ENCODE data around the gene MPL. TPM values are rescaled to one million over a fixed set of nuclear protein-coding genes. Genes with fewer than 3 reads are reported as not detected.
"Not testable (repeated sequence)": the region's sequence is repeated elsewhere in the genome, so short reads cannot be mapped to it uniquely, and the experiment has no call there.

The MPL gene

DNA sequence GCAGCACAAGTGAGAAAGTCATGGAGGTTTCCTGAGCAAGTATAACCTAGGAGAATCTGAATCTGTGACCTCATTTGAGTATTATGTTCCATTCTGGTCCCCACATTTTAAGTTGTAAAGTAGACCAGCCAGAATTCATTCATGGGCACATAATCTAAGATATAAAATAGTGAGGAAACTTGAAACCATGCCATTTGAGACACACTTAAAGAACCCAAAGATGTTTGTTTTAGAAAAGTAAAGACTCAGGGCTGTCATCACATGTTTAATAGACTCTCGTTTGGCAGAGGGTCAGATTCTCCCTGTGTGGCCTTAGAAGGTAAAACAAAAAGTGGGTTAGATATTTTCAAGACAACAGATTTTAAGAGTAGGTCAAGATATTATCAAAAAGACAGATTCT, 58.4 kb downstream of the MPL start:
- TF ChIP-seq GABPA (IDR thresholded peaks at IDR 0.05; ENCODE audit: low read depth) = no peak
- no peak for DNase-seq (ENCODE audit: low read depth in 1 of 2, low spot score in 1 of 2)
- no peak overlapping the region for H3K27ac ChIP-seq (replicated peaks)
- no peak overlapping the region for H3K4me3 ChIP-seq (replicated peaks; ENCODE audit: insufficient read depth, low read length)
- H3K27me3 ChIP-seq (ENCODE audit: insufficient read depth, poor library complexity, severe bottlenecking) = no peaks in the 10 kb centered on the region

DNA sequence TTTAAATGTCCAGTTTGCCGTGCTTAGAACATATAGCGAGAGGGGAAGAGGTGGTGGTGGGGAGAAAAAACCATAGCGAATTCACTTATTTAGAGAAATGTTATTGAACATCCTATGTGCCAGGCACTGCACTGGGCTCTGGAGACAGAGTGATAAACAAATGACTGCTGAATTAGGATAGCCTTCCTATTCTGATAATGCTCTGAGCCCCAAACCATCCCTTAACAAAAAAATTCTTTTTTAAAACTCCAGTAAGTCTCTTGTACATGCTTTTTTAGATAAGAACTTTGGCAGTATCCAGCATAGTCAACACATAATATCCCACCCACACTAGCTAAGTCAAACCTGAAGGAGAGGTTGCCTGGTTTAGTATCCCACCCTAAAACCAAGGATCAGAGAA, 60.6 kb downstream of the MPL start:
- H3K4me3 ChIP-seq (replicated peaks; ENCODE audit: insufficient read depth, low read length) = no peak overlapping the region
- no peaks in the 10 kb centered on the region for H3K27me3 ChIP-seq (ENCODE audit: insufficient read depth, poor library complexity, severe bottlenecking)
- TF ChIP-seq, protein P1, sequence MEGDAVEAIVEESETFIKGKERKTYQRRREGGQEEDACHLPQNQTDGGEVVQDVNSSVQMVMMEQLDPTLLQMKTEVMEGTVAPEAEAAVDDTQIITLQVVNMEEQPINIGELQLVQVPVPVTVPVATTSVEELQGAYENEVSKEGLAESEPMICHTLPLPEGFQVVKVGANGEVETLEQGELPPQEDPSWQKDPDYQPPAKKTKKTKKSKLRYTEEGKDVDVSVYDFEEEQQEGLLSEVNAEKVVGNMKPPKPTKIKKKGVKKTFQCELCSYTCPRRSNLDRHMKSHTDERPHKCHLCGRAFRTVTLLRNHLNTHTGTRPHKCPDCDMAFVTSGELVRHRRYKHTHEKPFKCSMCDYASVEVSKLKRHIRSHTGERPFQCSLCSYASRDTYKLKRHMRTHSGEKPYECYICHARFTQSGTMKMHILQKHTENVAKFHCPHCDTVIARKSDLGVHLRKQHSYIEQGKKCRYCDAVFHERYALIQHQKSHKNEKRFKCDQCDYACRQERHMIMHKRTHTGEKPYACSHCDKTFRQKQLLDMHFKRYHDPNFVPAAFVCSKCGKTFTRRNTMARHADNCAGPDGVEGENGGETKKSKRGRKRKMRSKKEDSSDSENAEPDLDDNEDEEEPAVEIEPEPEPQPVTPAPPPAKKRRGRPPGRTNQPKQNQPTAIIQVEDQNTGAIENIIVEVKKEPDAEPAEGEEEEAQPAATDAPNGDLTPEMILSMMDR (IDR thresholded peaks at IDR 0.05; ENCODE audit: insufficient read depth, low read length) = no peak
- TF ChIP-seq GABPA (IDR thresholded peaks at IDR 0.05; ENCODE audit: low read depth) (no peak), SPI1 (IDR thresholded peaks at IDR 0.05; ENCODE audit: borderline replicate concordance, low read depth) (no peak), POLR2AphosphoS5 (IDR thresholded peaks at IDR 0.05; ENCODE audit: low read depth) (no peak)
- TF ChIP-seq, protein P2, sequence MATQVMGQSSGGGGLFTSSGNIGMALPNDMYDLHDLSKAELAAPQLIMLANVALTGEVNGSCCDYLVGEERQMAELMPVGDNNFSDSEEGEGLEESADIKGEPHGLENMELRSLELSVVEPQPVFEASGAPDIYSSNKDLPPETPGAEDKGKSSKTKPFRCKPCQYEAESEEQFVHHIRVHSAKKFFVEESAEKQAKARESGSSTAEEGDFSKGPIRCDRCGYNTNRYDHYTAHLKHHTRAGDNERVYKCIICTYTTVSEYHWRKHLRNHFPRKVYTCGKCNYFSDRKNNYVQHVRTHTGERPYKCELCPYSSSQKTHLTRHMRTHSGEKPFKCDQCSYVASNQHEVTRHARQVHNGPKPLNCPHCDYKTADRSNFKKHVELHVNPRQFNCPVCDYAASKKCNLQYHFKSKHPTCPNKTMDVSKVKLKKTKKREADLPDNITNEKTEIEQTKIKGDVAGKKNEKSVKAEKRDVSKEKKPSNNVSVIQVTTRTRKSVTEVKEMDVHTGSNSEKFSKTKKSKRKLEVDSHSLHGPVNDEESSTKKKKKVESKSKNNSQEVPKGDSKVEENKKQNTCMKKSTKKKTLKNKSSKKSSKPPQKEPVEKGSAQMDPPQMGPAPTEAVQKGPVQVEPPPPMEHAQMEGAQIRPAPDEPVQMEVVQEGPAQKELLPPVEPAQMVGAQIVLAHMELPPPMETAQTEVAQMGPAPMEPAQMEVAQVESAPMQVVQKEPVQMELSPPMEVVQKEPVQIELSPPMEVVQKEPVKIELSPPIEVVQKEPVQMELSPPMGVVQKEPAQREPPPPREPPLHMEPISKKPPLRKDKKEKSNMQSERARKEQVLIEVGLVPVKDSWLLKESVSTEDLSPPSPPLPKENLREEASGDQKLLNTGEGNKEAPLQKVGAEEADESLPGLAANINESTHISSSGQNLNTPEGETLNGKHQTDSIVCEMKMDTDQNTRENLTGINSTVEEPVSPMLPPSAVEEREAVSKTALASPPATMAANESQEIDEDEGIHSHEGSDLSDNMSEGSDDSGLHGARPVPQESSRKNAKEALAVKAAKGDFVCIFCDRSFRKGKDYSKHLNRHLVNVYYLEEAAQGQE (IDR thresholded peaks at IDR 0.05; ENCODE audit: insufficient replicate concordance, low read depth) = no peak
- no peak overlapping the region for H3K27ac ChIP-seq (replicated peaks)
- DNase-seq (ENCODE audit: low read depth in 1 of 2, low spot score in 1 of 2) = no peak

DNA sequence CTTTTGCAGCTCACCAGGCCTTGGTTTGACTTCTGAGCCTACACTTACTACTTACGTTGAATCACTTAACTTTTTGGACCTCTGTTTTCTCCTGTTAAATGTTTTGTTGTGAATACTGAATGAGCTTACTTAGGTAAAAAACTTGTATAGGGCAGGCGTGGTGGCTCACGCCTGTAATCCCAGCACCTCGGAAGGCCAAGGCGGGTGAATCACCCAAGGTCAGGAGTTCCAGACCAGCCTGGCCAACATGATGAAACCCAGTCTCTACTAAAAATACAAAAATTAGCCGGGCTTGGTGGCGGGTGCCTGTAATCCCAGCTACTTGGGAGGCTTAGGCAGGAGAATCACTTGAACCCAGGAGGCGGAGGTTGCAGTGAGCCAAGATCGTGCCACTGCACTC, 62.8 kb downstream of the MPL start:
- H3K27me3 ChIP-seq (ENCODE audit: insufficient read depth, poor library complexity, severe bottlenecking); H3K27ac ChIP-seq (replicated peaks); H3K4me3 ChIP-seq (replicated peaks; ENCODE audit: insufficient read depth, low read length); DNase-seq (ENCODE audit: low read depth in 1 of 2, low spot score in 1 of 2): not testable (repeated sequence)

DNA sequence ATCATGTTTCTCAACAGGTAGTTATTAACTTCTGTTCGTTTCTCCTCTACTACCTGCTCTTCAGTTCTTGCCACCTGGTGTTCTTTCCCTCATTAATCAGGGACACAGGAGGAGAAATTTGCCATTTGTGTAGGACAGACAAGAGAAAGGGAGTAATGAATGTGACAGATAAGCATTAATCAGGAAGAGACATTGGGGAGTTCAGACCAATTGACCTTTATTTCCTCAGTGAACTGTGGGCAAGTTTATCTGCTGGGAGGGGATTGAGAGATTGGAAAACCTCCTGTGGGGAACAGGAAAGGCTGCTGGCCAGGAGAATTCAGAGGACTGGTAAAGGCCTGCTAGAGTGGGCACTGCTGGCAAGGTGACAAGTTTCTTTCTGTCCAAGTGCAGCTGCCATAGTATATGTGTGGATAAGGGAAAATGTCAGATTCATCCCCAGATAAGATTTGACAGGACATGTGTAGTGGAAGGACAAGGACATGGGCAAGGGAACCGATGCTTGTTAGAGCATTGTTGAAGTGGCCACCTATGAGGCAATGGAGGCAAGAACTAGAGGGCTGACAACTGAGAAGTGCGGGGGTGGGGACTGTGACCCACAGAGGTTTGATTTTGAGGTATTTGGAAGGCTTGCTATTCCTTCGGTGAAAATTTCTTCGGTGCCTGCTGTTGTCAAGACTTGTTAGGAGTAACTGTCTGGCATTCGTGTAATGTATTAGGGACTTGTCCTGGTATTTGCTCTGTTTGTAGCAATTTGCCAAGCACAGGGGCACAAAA, 64.7 kb downstream of the MPL start:
- H3K4me3 ChIP-seq (replicated peaks; ENCODE audit: insufficient read depth, low read length) = no peak overlapping the region
- TF ChIP-seq, protein P1 (IDR thresholded peaks at IDR 0.05; ENCODE audit: insufficient read depth, low read length) = no peak
- TF ChIP-seq SPI1 (IDR thresholded peaks at IDR 0.05; ENCODE audit: borderline replicate concordance, low read depth) (no peak), GABPA (IDR thresholded peaks at IDR 0.05; ENCODE audit: low read depth) (no peak), POLR2AphosphoS5 (IDR thresholded peaks at IDR 0.05; ENCODE audit: low read depth) (no peak)
- TF ChIP-seq, protein P2 (IDR thresholded peaks at IDR 0.05; ENCODE audit: insufficient replicate concordance, low read depth) = no peak
- DNase-seq (ENCODE audit: low read depth in 1 of 2, low spot score in 1 of 2) = no peak
- H3K27ac ChIP-seq (replicated peaks) = no peak overlapping the region
- no peaks in the 10 kb centered on the region for H3K27me3 ChIP-seq (ENCODE audit: insufficient read depth, poor library complexity, severe bottlenecking)

Small RNA genes lying within 50 kb of the gene (microRNA-seq; reads per million reads assigned to microRNA genes)
- gene MIR6734 = not detected

Data from HL-60 (cell line).